IMR-90 (cell line): Measurements from ENCODE around the gene KCNMB2. TPM values are rescaled to one million over a fixed set of nuclear protein-coding genes. Genes with fewer than 3 reads are reported as not detected.

Experiments used
- ATAC-seq: fragments of 200-7000 bp; cut with Tn5 transposase; 2 replicates; pipeline ENCODE4 v1.9.1; 2020; ENCODE audit warnings: low read depth, mild to moderate bottlenecking, moderate library complexity
- BruUV-seq: library from RNA; stranded (reverse); fragments of 400-500 nt; replicated peaks from 2 replicates; lab custom pipeline; 2021; lab: Mats Ljungman, UMichigan
- CTCF ChIA-PET: fragments of 300-600 bp; formaldehyde crosslinking; extraction: SDS; loops from one replicate; lab custom pipeline; 2021; ENCODE audit warnings: antibody characterized with exemption; lab: Yijun Ruan, JAX
- POLR2A ChIA-PET: fragments of 300-600 bp; sonication (Branson Sonifier 250); formaldehyde crosslinking; loops from one replicate; lab custom pipeline; 2022; ENCODE audit warnings: antibody characterized with exemption; ENCODE audit not compliant: unreplicated experiment; lab: Charles Lee
- DNase-seq: peaks from one replicate; pipeline ENCODE4 v3.0.0; 2013
- H2AFZ ChIP-seq: replicated peaks from 2 replicates; pipeline ENCODE3; 2013; ENCODE audit warnings: low read length, mild to moderate bottlenecking; ENCODE audit not compliant: poor library complexity
- H2AK5ac ChIP-seq: 2 replicates; pipeline ENCODE4 v1.6.1; 2013; ENCODE audit warnings: low read depth, low read length, inconsistent platforms
- H2AK9ac ChIP-seq: replicated peaks from 2 replicates; pipeline ENCODE3; 2013; ENCODE audit warnings: mild to moderate bottlenecking, low read depth, low read length, moderate library complexity; ENCODE audit not compliant: poor library complexity
- H2BK120ac ChIP-seq: 2 replicates; pipeline ENCODE4 v1.6.1; 2013; ENCODE audit warnings: low read depth, low read length, inconsistent platforms
- H2BK15ac ChIP-seq: 3 replicates; pipeline ENCODE4 v1.6.1; 2013; ENCODE audit warnings: low read depth, low read length, inconsistent platforms
- H2BK20ac ChIP-seq: 2 replicates; pipeline ENCODE4 v1.6.1; 2013; ENCODE audit warnings: low read depth, mild to moderate bottlenecking, inconsistent platforms, low read length, moderate library complexity
- H2BK5ac ChIP-seq: 2 replicates; pipeline ENCODE4 v1.6.1; 2013; ENCODE audit warnings: mild to moderate bottlenecking, low read depth, low read length, inconsistent platforms; ENCODE audit not compliant: poor library complexity, severe bottlenecking
- H3K14ac ChIP-seq: replicated peaks from 2 replicates; pipeline ENCODE4 v1.6.1; 2013; ENCODE audit warnings: low read depth, low read length, inconsistent platforms
- H3K18ac ChIP-seq: 2 replicates; pipeline ENCODE4 v1.6.1; 2013; ENCODE audit warnings: low read depth, low read length, control low read depth
- H3K23ac ChIP-seq: 2 replicates; pipeline ENCODE4 v1.6.1; 2013; ENCODE audit warnings: low read depth, low read length, inconsistent platforms
- H3K27ac ChIP-seq: 2 replicates; pipeline ENCODE4 v1.5.1; 2013; ENCODE audit warnings: mild to moderate bottlenecking, control low read depth, low read length; ENCODE audit not compliant: insufficient read depth
- H3K27me3 ChIP-seq: 2 replicates; pipeline ENCODE4 v1.6.1; 2013; ENCODE audit warnings: low read length; ENCODE audit not compliant: control insufficient read depth, insufficient read depth
- H3K36me3 ChIP-seq: 2 replicates; pipeline ENCODE4 v1.6.1; 2013; ENCODE audit warnings: low read length, mixed read lengths; ENCODE audit not compliant: control insufficient read depth, insufficient read depth
- H3K4ac ChIP-seq: 2 replicates; pipeline ENCODE4 v1.6.1; 2013; ENCODE audit warnings: low read depth, low read length, inconsistent platforms
- H3K4me1 ChIP-seq: 2 replicates; pipeline ENCODE4 v1.6.1; 2013; ENCODE audit warnings: low read length, mixed read lengths; ENCODE audit not compliant: control insufficient read depth, insufficient read depth
- H3K4me2 ChIP-seq: 2 replicates; pipeline ENCODE4 v1.6.1; 2013; ENCODE audit warnings: low read depth, mild to moderate bottlenecking, control low read depth, low read length, moderate library complexity
- H3K4me3 ChIP-seq: 2 replicates; pipeline ENCODE4 v1.5.1; 2013; ENCODE audit warnings: low read depth, mild to moderate bottlenecking, control low read depth, low read length, moderate library complexity; ENCODE audit not compliant: insufficient read depth
- H3K56ac ChIP-seq: 2 replicates; pipeline ENCODE4 v1.6.1; 2013; ENCODE audit warnings: low read length, inconsistent platforms; ENCODE audit not compliant: insufficient read depth; ENCODE audit errors: extremely low read depth
- H3K79me1 ChIP-seq, 2 experiments: 2 replicates each; pipeline ENCODE4 v1.6.1; 2013; ENCODE audit warnings: low read length in 2 of 2, inconsistent platforms in 1 of 2, low read depth in 1 of 2
- H3K9ac ChIP-seq: 2 replicates; pipeline ENCODE4 v1.6.1; 2013; ENCODE audit warnings: low read depth, low read length, control low read depth
- H3K9me1 ChIP-seq: 2 replicates; pipeline ENCODE4 v1.6.1; 2013; ENCODE audit warnings: low read length, inconsistent platforms; ENCODE audit not compliant: insufficient read depth
- H3K9me3 ChIP-seq: 2 replicates; pipeline ENCODE4 v1.6.1; 2013; ENCODE audit warnings: low read length; ENCODE audit not compliant: control insufficient read depth, insufficient read depth
- H4K20me1 ChIP-seq: 2 replicates; pipeline ENCODE4 v1.6.1; 2013; ENCODE audit warnings: low read length, inconsistent platforms; ENCODE audit not compliant: insufficient read depth
- H4K5ac ChIP-seq: 2 replicates; pipeline ENCODE4 v1.6.1; 2013; ENCODE audit warnings: mild to moderate bottlenecking, low read depth, low read length, control low read depth
- H4K8ac ChIP-seq, 2 experiments: 2 replicates each; pipeline ENCODE4 v1.6.1; 2013; ENCODE audit warnings: low read depth in 2 of 2, low read length in 2 of 2, control low read depth in 1 of 2, inconsistent platforms in 1 of 2
- H4K91ac ChIP-seq: 2 replicates; pipeline ENCODE4 v1.6.1; 2013; ENCODE audit warnings: low read depth, low read length, inconsistent platforms; ENCODE audit not compliant: insufficient read depth
- FOS ChIP-seq: fragments of 150-350 bp; IDR thresholded peaks from 2 replicates; pipeline ENCODE4 v1.6.1; 2016; ENCODE audit warnings: low read depth, low read length
- MAZ ChIP-seq: IDR thresholded peaks from 2 replicates; pipeline ENCODE4 v1.6.1; 2012; ENCODE audit warnings: low read depth, mild to moderate bottlenecking, low read length, improper control_type of control experiment, moderate library complexity, borderline replicate concordance
- WGBS, 2 experiments: methylation state at CpG; one replicate each; pipeline versions ENCODE4 v1.1.5 to v1.1.7; 2013; ENCODE audit warnings: missing lambda C conversion rate in 2 of 2; ENCODE audit not compliant: insufficient read length in 1 of 2; ENCODE audit errors: extremely low coverage in 2 of 2; 5-methylcytosine and 5-hydroxymethylcytosine counted together
- dilution Hi-C: fragments of 300-500 bp; cut with HindIII; formaldehyde crosslinking; loops from one replicate; pipeline ENCODE4 v1.14.3; 2018; ENCODE audit warnings: low sequenced_read_pairs; ENCODE audit not compliant: unreplicated experiment
- in situ Hi-C: fragments of 300-500 bp; cut with MboI; formaldehyde crosslinking; loops from 3 replicates; pipeline ENCODE4 v1.14.3; 2019; ENCODE audit warnings: low sequenced_read_pairs, inconsistent platforms, mixed read lengths
- intact Hi-C: fragments of 100-400 bp; cut with micrococcal nuclease; formaldehyde crosslinking; loops from 2 replicates; pipeline ENCODE4 v1.10.0; 2022
- polyA plus RNA-seq, 3 experiments: library from polyadenylated mRNA; depleted of rRNA; stranded (reverse); fragments of >200 nt; gene quantifications; 2 replicates each; pipeline ENCODE4 v1.2.3, GENCODE V29; 2012; ENCODE audit warnings: low replicate concordance in 1 of 3
- total RNA-seq: library from RNA; depleted of rRNA; stranded (reverse); fragments of >200 nt; gene quantifications from 2 replicates; pipeline ENCODE4 v1.2.3, GENCODE V29; 2012

Gene KCNMB2
- total and polyA plus RNA-seq, 2 of the 4 experiments (the other 2 are of a cell fraction) = not detected

DNA sequence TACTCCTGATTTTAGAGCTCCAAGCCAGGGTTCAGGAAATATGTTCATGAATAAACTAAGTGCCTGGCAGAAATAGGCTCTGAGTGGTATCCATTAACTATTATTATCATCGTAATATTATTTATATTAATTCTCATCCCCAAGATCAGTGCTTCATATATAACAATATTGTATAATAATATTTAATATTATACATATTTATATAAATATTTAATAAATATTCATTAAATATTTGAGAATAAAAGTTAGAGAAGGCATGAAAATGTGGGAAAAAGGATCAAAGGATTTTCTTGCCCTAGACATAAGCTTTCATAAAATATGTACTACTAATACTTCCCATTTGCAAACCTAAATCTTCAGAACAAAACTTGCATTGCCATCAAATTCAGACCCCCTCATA lies 338.9 kb downstream of the KCNMB2 start:
- ChIA-PET CTCF (no interaction called here), POLR2A (no interaction called here)
- Histone ChIP-seq H2BK20ac (no peak overlapping the region), H3K4me1 (no peaks in the 10 kb centered on the region), H3K18ac (no peak overlapping the region), H3K4me3 (no peak overlapping the region), H3K4me2 (no peak overlapping the region), H2BK5ac (no peak overlapping the region), H4K20me1 (no peaks in the 10 kb centered on the region), H2AK5ac (no peak overlapping the region), H2BK120ac (no peak overlapping the region), H2AFZ (no peak overlapping the region), H3K27me3 (no peaks in the 10 kb centered on the region), H3K4ac (no peak overlapping the region), H2AK9ac (no peak overlapping the region), H3K23ac (no peak overlapping the region), H4K91ac (no peak overlapping the region), H3K56ac (no peak overlapping the region), H3K9ac (no peak overlapping the region), H3K9me3 (no peaks in the 10 kb centered on the region), H4K5ac (no peak overlapping the region), H3K79me1 (no peaks in the 10 kb centered on the region), H3K9me1 (no peaks in the 10 kb centered on the region), H3K14ac (no peak overlapping the region), H3K36me3 (no peaks in the 10 kb centered on the region), H2BK15ac (no peak overlapping the region), H4K8ac (no peak overlapping the region), H3K27ac (no peak overlapping the region)
- dilution Hi-C loops = no loop called here
- intact Hi-C loops = no loop called here
- DNase-seq (no peak), ATAC-seq (no peak)
- WGBS, 2 experiments = no CpG with 5 or more reads among the region's 1 CpG
- no TSS peak for BruUV-seq
- in situ Hi-C loops = no loop called here
- TF ChIP-seq FOS = no peak
- TF ChIP-seq MAZ = no peak
